ENCODE results near the gene HSPA12A.

Gene HSPA12A

GRCh38 chr10:116668018-116668417 lies 74.3 kb downstream of the HSPA12A start:
- DNase-seq (ENCODE audit: low spot score): no peak

GRCh38 chr10:116667484-116667883 lies 74.9 kb downstream of the HSPA12A start:
- no peak for DNase-seq (ENCODE audit: low spot score)

- no peak for DNase-seq (ENCODE audit: low spot score)
Observed at GRCh38 chr10:116665541-116666125, 76.7 kb downstream of the HSPA12A start.

GRCh38 chr10:116664631-116665030 lies 77.7 kb downstream of the HSPA12A start:
- DNase-seq (ENCODE audit: low spot score): no peak

- DNase-seq (ENCODE audit: low spot score): no peak
Observed at GRCh38 chr10:116663342-116663741, 79.0 kb downstream of the HSPA12A start.

GRCh38 chr10:116660860-116661259 lies 81.5 kb downstream of the HSPA12A start:
- DNase-seq (ENCODE audit: low spot score): no peak

- DNase-seq (ENCODE audit: low spot score): no peak
Observed at GRCh38 chr10:116659049-116659670, 83.2 kb downstream of the HSPA12A start.

- DNase-seq (ENCODE audit: low spot score): no peak
Observed at GRCh38 chr10:116657863-116658551, 84.4 kb downstream of the HSPA12A start.

- DNase-seq (ENCODE audit: low spot score): no peak
Observed at GRCh38 chr10:116656044-116656443, 86.3 kb downstream of the HSPA12A start.

- DNase-seq (ENCODE audit: low spot score): no peak
Observed at GRCh38 chr10:116655568-116655967, 86.8 kb downstream of the HSPA12A start.

GRCh38 chr10:116654816-116655215 lies 87.5 kb downstream of the HSPA12A start:
- no peak for DNase-seq (ENCODE audit: low spot score)

- DNase-seq (ENCODE audit: low spot score): no peak
Observed at GRCh38 chr10:116653885-116654284, 88.5 kb downstream of the HSPA12A start.

GRCh38 chr10:116648903-116649302 lies 93.5 kb downstream of the HSPA12A start:
- no peak for DNase-seq (ENCODE audit: low spot score)

- DNase-seq (ENCODE audit: low spot score): no peak
Observed at GRCh38 chr10:116646502-116646901, 95.9 kb downstream of the HSPA12A start.

- DNase-seq (ENCODE audit: low spot score): no peak
Observed at GRCh38 chr10:116637830-116638229, 104.5 kb downstream of the HSPA12A start.

- DNase-seq (ENCODE audit: low spot score): no peak
Observed at GRCh38 chr10:116636976-116637375, 105.4 kb downstream of the HSPA12A start.

- DNase-seq (ENCODE audit: low spot score): no peak
Observed at GRCh38 chr10:116636385-116636784, 106.0 kb downstream of the HSPA12A start.

- no peak for DNase-seq (ENCODE audit: low spot score)
Observed at GRCh38 chr10:116634126-116634975, 108.0 kb downstream of the HSPA12A start.

- DNase-seq (ENCODE audit: low spot score): no peak
Observed at GRCh38 chr10:116633216-116633600, 109.2 kb downstream of the HSPA12A start.

GRCh38 chr10:116632596-116633215 lies 109.7 kb downstream of the HSPA12A start:
- DNase-seq (ENCODE audit: low spot score): no peak

- DNase-seq (ENCODE audit: low spot score): no peak
Observed at GRCh38 chr10:116631871-116632295, 110.5 kb downstream of the HSPA12A start.

- no peak for DNase-seq (ENCODE audit: low spot score)
Observed at GRCh38 chr10:116630020-116630419, 112.3 kb downstream of the HSPA12A start.
